HG03520 (cell line): ENCODE results near the gene PLK2.

Source experiments
- ATAC-seq: cut with Tn5 transposase; IDR thresholded peaks from one replicate; pipeline ENCODE4 v1.9.1; 2021; ENCODE audit warnings: mild to moderate bottlenecking, moderate library complexity; ENCODE audit not compliant: unreplicated experiment

The PLK2 gene

GRCh38 chr5:58451732-58452565 lies 7.9 kb downstream of the PLK2 start:
- no peak for ATAC-seq

- no peak for ATAC-seq
Measured at GRCh38 chr5:58450811-58451629, 8.9 kb downstream of the PLK2 start.

- no peak for ATAC-seq
Measured at GRCh38 chr5:58450018-58450417, 9.9 kb downstream of the PLK2 start.

- no peak for ATAC-seq
Measured at GRCh38 chr5:58447226-58447625, 12.7 kb downstream of the PLK2 start.

- no peak for ATAC-seq
Measured at GRCh38 chr5:58446024-58446423, 13.9 kb downstream of the PLK2 start.

- no peak for ATAC-seq
Measured at GRCh38 chr5:58444805-58445204, 15.1 kb downstream of the PLK2 start.

GRCh38 chr5:58440901-58441460 lies 18.9 kb downstream of the PLK2 start:
- ATAC-seq, result no peak

GRCh38 chr5:58439094-58439644 lies 20.7 kb downstream of the PLK2 start:
- ATAC-seq, result no peak

GRCh38 chr5:58437661-58438060 lies 22.2 kb downstream of the PLK2 start:
- ATAC-seq, result no peak

- ATAC-seq, result no peak
Measured at GRCh38 chr5:58431832-58432231, 28.1 kb downstream of the PLK2 start.

- ATAC-seq, result no peak
Measured at GRCh38 chr5:58412932-58413331, 47.0 kb downstream of the PLK2 start.

GRCh38 chr5:58412081-58412480 lies 47.8 kb downstream of the PLK2 start:
- ATAC-seq, result no peak

- ATAC-seq, result no peak
Measured at GRCh38 chr5:58411372-58411771, 48.5 kb downstream of the PLK2 start.

- no peak for ATAC-seq
Measured at GRCh38 chr5:58410441-58410840, 49.4 kb downstream of the PLK2 start.

GRCh38 chr5:58407042-58407719 lies 52.7 kb downstream of the PLK2 start:
- no peak for ATAC-seq

GRCh38 chr5:58406394-58406793 lies 53.5 kb downstream of the PLK2 start:
- ATAC-seq, result no peak

GRCh38 chr5:58405175-58405574 lies 54.7 kb downstream of the PLK2 start:
- no peak for ATAC-seq

- no peak for ATAC-seq
Measured at GRCh38 chr5:58404734-58405133, 55.2 kb downstream of the PLK2 start.
